ENCODE results near the gene SERPINB12.

The SERPINB12 gene

DNA sequence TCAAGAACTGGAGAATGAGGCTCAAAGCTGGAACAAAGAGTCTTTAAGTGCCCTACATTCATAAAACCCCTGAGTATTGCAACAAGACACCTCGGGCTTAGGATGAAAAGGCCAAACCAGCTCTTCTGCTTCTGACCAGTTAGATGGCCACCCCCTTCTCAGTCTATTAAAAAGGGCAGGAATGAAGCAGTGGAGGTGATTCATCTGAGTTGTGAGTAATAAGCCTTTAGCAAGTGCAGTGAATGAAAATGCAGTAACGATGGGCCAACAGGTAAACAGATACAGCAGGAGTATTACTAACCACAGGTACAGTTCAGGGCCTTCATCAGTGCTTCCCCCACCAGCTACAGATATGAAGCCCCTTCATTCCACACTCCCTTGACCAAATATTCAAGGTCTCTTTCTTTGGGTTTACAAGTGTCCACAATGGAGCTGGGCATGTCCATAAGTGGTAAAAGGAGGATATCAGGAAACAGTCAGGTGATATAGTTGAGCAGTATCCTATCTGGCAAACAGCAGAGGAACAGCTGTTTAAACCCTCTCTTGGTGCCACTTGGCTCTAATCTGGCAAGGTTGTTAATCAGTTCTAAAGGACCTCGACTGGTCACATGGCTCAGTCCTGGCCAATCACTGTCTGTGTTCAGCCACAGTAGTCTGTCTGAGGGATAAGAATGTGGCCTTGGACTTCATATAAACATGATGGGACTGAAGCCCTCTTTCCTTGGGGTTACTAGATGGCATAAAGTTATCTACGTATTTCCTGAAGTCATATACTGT, 62.8 kb downstream of the SERPINB12 start:
- no peak for DNase-seq

DNA sequence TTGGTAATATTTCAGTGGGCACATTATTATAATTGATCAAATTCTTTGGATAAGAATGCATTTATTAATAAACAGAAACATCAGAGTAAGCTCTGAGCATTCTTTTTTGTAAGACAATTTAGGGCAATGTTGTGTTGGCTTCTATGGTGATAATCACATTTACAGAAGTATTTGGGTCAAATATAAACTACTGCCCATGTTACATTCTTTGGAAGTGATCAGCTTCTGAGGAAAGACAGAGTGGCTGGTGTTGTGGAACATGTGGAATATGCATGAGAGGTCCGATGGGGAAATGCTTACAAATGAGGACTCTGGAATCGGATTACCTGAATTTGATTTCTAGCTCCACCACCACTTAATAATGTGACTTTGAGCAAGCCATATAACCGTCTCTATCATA, 64.4 kb downstream of the SERPINB12 start:
- DNase-seq = no peak

DNA sequence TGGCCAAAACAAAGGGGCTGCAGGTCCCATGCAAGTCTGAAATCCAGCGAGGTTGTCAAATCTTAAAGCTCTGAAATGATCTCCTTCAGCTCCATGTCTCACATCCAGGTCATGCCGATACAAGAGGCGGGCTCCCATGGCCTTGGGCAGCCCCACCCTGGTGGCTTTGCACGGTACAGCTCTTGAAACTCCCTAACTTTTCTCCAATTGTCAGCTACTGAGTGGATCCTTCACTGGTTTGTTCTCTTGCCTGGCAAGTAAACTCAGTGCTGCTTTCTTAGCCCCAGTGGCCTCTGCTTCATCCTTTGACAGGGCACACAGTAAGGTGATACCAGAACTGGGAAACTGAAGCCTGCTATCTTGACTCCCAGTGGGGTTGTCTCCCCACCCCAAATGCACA, 71.3 kb downstream of the SERPINB12 start:
- DNase-seq = no peak

DNA sequence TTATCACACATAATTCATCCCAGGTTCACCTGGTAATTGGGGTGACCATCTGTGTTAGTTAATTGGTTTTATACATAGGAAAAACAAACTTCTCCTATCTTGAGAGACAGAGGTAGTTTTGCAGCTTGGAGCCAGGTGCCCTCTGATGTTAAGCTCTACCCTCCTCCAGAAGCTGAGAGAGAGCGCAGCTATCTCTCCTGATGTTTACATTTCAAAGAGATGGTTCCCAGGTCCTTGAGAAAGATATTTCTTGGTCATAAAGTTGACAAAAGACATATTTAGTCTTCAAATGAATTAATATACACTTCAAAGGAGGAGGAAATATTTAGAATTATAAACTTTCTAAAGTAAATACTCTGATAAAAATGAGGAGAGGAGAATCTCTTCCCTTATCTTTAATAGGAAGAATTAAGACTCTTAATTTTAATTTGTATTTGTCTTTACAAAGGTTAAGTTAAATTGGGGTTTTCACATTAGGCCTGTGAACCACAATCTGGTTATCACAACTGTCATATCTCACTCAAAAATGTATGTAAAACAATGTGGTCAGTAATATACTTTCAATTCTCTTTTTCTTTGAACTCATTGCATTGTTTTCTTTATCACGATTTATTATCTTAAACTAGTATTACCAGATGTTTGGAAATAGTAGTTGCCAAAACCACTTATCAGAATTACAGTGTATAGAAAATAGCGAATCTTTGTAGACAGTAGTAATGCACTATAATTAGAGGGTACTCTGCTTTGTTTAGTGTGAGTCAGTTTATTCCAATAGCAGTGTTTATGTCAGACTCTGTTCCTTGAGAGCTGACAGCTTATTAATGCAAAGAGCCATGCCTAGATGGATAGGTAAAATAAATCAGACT, 75.1 kb downstream of the SERPINB12 start:
- DNase-seq = no peak

DNA sequence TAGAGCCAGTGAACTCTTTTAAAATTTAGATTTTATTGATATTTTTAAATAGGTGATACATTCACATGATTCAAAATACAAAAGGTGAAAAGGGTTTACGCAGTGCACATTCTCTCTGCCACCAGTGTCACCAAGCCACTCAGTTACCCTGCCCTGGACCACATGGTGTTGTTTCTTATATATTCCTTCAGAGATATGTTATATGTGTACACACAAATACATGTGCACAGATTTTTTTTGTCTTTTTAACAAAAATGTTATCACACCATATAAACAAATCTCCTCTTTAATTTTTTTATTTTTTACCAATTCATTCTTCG, 75.7 kb downstream of the SERPINB12 start:
- DNase-seq = no peak

Measured in NCI-H2171 treated with DMSO at 0.1 percent for 48 hours (cell line).